HG03025 (cell line): ENCODE data around the gene TMPRSS13.
"Not testable (repeated sequence)": the region's sequence is repeated elsewhere in the genome, so short reads cannot be mapped to it uniquely, and the experiment has no call there.

Source experiments
- ATAC-seq: cut with Tn5 transposase; IDR thresholded peaks from one replicate; pipeline ENCODE4 v1.9.1; 2021; ENCODE audit warnings: mild to moderate bottlenecking, moderate library complexity; ENCODE audit not compliant: unreplicated experiment, low FRiP score

The TMPRSS13 gene

DNA sequence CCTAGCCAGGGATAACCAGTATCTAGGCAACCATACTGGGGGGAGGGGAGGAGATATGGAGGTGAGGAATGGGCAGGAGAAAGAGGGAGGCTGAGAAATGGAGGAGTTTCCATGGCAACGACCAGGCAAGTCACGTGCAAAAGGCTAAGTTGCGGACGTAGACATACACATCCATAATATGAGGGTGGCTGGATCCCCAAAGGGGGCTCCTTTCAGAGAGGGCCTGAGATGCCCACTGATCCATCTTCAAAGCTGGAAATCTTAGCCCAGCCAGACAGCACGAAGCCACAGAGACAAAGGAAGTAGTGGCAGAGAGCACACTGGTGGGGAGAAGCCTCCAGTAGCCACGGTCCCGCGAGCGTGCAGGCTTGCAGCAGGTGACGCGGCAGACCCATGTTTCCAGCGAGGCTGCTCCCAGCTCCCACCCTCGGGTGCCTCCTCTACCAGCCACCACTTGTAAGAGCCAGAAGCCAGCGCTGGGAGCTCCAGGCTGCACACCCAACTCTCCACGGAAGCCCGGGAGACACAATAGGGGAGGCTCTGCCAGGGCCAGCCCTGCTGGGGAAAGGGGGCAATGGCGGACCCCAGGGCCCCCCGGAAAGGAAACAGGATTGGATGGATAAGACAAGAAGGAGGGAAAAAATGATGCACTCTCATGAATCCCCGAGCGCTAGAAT lies 53.7 kb downstream of the TMPRSS13 start:
- no peak for ATAC-seq

DNA sequence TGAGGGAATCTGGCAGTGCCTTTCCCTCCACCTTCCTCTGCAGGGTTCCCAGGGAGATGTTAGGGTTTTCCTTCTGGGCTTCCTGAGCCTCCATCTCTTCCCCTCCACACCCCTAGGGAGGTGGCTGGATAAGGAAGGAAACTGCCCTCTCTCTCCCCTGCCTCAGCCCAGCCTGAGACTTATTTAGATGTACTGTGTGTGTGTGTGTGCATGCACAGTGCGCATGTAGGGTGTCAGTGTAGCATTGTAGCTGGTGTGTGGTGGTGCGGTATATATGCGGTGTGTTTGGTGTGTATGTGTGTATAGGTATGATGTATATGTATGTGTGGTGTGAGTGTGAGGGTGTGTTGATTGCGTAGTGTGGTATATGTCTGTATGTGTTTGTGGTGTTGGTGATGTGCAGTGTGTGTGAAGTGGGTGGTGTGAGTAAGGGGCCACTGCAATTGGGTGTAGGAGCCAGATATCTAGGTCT lies 54.3 kb downstream of the TMPRSS13 start:
- ATAC-seq = no peak

DNA sequence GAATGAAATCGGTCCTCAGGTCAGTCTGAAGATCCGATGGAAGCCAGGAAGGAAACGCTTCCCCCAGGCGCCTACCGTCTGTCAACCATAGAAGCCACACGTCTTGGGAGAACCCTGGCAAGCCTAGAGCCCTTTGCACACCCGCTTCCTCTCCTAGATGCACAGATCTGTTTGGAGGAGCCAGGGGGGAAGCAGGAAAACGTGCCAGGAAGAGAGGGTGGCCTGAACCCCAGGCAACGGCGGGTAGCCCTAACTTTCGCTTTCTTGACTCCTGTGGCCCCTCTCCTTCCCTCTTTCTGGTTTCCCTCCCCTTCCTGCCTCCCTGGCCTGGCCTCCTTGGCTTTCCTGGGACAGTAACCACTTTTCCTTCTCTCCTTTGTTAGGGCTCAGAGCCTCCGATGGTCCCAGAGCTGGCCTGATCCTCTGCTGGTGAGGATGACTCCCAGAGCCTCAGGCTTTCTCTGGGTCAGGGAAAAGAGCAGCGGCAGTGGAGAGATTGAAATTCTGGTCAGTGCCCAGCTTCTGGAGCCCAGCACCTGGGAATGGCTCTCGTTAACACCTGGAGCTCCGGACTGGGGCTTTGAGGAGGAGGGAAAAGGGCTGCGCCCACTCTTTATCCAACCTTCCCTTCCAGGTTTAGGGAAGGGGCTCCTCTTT lies 54.8 kb downstream of the TMPRSS13 start:
- no peak for ATAC-seq

DNA sequence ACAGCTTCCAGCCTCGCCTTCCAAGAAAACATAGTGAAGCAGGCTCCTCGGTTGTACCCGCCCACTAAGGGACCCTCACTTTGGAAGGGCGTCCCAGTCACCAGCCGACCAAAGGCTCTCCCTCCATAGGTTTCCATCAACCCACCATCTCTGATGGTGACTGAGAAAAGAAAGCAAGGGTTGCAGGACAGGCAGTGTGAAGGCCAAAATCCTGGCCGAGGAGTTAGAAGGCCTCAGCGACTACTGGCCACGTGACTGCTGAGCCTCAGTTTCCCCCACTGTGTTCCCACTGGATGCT lies 55.4 kb downstream of the TMPRSS13 start:
- ATAC-seq = no peak

DNA sequence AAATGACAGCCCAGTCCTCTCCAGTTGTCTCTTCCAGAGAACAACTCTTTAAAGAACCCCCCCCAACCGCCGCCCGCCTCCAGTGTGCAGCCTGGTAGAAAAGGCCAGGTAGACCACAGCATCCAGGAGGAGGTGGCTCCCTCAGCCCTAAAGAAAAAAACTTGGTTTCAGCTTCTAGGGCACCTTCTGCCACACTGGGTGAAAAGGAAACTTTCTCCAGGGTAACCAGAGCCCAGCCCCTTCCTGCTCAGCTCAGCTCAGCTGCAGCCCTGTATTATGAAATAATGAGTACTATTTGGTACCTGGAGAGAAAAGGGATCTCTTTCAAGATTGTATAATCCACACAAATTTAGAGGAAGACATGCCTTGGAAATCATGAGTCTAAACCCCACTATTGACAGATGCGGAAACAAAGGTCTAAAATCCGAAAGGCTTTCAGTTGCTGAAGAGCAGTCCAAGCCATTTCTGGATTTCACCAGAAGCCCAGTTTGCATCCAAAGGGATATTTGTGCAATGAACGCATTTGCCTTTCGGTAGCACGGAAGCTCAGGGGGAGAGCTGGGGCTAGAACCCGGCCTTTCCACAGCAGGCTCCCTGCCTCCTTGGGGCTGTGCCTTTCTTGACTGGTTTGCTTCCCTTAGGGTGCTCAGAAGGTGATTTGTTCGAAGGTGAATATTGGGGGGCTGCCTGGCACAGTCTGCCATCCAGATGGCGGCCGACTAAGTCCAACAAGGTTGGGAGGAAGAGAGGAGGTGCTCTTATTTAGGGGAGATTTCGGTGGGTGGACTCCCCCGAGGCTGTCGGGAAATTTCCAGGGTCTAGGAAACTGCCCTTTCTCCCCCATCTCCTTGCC lies 56.0 kb downstream of the TMPRSS13 start:
- ATAC-seq = no peak

DNA sequence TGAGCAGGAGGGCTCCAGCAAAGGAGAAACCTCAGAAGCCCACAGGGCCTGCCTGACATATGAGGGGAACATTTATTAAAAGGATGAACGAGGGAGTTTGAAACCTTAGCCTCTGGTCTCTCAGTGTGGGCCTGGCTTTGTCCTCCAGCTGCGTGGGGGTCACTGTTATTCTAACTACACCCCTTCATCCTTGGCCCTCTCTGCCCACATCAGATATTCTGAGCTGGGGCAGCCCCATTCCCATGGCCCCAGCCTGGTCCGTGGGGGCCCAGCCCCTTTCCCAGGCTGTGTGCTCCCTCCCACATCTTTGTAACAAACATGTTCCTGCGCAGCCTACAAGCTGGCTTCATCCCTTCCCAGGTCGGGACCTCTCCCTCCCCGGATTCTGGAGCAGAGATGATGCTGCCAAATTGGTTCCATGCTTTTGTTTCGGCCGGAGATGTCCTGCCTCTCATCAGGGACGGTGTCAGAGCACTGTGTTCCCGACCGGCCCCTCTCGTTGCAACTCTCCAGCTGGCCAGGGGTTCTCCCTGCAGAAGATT lies 56.7 kb downstream of the TMPRSS13 start:
- ATAC-seq = no peak

DNA sequence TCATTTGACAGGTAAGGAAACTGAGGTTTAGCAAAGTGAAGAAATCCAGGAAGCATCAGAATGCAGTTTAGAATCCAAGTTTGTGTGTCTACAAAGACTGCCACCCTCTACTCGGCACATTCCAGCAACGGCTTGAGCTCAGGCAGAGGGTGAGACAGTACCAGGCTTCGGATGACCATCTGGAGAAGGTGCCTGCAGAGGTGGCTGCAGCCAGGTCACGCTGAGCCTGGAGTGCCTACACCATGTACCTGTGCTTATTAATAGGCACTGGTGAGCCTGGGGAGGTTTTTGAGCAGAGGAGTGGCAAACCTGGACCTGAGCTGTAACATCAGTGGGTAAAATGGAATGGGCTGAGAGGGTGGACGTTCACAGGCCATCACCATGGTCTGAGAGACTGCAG lies 57.4 kb downstream of the TMPRSS13 start:
- ATAC-seq = no peak

DNA sequence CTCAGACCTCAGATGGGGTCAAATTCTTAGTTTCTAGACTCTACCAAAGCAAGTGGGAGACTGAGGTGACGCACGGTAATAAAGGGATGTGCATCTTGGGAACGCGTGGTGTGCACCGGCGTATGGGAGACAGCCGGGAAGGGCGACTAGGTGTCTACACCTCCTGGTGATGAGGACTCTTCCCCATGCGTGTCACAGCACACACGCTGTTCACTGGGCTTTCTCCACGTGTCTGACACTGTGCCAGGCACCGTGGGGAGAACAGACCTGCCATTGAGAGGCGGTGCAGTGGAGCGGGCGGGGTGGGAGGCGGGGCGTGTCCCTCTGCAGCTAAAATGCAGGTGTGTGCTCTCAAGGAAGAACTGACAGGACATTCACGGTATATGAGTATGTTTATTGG lies 58.0 kb downstream of the TMPRSS13 start:
- no peak for ATAC-seq

DNA sequence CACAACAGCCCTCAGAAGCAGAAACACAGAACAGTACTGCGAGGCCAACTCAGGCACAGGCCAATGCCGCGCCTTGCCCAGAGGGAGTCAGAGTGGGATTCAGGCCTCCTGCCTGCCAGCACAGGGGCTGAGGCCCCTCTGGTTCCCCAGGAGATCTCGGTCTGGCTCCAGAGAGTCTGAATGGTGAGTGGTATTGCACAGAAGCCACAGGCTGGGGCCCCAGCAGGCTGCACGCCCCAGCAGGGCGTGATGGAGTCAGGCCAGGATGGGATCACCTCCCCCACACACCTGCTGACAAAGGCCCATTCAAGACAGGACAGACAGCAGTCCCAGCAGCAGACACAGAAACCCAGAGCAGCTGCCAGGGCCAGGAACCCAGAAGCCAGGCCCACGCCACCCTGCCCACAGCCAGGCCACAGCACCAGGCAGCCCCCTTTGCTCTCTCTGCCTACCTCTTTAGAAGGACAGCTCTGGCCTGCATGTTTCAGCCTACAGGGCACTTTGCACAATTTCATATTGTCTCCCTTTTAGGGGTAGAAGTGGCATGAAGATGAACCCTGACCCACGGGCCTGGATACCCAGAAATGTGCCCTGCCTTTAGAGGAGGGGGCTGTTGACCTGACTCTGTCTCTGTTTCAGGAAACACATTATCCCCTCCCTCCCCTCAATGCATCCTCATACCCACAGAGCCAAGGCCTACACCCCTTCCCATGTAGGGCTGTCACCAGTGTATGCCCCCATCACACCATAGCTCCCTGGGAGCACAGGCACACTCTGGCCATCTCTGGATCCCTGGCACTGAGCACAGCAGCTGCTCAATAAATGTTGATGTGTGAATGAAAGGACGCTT lies 58.9 kb downstream of the TMPRSS13 start:
- ATAC-seq = no peak

DNA sequence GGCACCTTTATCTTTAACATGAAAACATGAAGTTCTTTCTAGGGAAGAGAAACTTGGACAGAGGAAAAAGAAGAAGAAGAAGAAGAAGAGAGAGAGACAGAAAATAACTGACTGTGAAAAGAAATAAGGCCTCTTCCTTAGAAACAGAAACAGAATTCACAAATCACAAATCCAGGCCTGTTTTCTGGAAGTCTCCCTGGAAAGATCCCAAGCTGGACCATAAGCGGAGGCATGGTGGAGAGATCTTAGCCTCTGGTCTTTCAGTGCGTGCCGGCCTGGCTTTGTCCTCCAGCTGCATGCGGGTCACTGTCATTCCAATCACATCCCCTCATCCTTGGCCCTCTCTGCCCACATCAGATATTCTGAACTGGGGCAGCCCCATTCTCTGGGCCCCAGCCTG lies 59.6 kb downstream of the TMPRSS13 start:
- no peak for ATAC-seq

DNA sequence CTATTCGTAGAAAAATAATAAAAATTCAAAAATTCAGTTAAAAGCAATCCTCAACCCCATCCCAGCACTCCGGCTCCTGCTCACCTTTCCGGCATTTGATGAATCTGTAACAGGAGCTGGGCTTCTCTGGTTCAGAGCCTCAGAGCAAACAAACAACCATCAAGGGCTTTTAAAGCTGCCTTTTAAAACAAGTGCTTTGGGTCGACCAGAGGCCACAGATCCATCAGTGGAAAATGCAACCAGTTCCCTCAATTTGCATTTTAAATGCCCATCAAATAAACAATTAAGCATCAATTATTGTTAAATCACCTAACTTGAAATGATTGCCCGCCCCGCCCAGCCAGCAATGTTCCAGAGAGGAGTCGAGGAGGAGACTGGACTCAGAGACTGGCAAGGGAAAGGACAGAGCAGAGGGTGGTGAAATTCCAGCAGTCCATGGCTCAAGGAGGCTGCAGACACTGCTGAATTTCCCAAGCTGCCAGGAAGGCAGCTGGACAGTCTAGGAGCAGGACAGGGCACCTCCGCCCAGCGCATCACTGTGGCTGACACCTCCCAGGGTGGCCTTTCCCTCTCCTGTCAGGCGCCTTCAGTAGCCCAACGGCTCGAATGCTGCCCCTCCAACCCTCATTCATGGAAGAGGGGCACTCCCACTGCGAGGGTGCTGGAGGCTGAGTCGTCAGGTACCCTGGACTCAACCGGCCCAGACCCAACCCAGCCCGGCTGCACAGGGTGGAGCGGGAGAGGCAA lies 60.2 kb downstream of the TMPRSS13 start:
- no peak for ATAC-seq

DNA sequence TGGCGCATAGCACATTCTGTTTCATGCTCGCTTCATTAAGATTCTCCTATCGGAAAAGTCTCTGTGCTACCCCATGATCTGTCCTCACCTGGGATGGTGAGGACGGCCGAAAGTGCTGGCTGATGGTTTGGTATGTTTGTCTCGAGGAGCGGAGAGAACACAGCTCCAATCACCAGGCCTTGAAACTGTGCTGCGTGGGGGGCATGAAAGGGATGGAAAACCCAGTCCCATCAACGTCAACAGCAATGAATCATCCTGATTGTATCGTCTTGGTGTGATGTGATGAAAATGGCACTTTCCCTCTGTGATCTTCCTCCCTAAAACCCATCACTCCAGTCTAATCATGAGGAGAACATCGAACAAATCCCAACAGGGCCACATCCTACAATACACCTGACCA lies 61.1 kb downstream of the TMPRSS13 start:
- no peak for ATAC-seq

DNA sequence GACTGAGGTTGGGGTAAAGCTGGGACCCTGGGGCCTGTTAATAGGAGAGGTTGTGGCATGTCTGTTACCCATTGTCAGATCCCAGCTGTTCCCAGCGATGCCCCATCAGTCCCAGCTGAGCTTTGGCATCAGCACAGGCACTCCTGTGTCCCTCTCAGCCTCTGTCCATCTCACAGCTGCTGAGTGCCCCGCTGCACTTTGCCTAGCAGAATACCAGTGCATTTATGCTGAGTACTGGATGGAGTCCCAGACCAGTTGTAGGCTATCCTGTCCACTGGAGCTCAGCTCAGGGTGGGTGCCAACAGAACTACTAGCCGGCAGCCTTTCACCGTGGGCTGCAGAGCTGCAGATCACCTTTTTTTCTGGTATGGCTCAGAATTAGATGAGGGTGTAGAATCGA lies 62.7 kb downstream of the TMPRSS13 start:
- ATAC-seq = no peak

DNA sequence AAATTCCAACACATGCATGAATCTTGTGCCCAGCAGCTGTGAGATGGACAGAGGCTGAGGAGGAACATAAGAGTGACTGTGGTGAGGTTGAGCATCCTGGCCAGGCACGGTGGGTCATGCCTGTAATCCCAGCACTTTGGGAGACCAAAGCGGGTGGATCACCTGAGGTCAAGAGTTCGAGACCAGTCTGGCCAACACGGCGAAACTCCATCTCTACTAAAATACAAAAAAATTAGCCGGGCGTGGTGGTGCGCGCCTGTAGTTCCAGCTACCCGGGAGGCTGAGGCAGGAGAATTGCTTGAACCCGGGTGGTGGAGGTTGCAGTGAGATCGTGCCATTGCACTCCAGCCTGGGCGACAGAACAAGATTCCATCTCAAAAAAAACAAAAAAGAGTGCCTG lies 63.7 kb downstream of the TMPRSS13 start:
- ATAC-seq = not testable (repeated sequence)

DNA sequence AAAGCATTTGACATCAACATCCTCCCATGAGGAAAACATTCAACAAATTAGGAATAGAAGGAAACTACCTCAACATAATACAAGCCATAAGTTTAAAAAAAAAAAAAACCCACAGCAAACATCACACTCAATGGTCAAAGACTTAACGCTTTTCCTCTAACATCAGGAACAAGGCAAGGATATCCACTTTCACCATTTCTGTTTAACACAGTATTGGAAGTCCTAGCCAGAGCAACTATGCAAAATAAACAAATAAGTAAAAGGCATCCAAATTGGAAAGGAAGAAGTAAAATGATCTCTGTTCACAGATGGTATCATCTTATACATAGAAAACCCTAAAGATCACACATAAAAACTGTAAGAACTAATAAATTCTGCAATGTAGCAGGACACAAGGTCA lies 65.8 kb downstream of the TMPRSS13 start:
- ATAC-seq = no peak

DNA sequence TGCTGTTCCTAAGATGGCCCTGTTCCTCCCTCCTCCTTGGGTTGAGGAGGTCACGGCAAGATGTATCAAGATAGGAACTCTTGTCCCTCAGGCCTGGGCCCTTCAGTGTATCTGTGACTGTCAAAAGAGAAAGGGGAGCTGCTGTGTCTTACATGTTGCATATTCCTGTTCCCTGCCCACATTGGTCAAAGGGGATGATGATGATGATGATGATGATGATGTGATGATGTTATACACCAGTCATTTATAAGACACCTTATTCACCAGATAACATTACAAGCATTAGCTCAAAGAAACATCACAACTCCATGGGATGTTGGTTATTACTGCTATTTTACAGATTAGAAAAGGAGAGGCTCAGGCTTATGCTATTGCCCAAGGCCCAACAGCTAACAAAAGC lies 66.4 kb downstream of the TMPRSS13 start:
- ATAC-seq = no peak

DNA sequence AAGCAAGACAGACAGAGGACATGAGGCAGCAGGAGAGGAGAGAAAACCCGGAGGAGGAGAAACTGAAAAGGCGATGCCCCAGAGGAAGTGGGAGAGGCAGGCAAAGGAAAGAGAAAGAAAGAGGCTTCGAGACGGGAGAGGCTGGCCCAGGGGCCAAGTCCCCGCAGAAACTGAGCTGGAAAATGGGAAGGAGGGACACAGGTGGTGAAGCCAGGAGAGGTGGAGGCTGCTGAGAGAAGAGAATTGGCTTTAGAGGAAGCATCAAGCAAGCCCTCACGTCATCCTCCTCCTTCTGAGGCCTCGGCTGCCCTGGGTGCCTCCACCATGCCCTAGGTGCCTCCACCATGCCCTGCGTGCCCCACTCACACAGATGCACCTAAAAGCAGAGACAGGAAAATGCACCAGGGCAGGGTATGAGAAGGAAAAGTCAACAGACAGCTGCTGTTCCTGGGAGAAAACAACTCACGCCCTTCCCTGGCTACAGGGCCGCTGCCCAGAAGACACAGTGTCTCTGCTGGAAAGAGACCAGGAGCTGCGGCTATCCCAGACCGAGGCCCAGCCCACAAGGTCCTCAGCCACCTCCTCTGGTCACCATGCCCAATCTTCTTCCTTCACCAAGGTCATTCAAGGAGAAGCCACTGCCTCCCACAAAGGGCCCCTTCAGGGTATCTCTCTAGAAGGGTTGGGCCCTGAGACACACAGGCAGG lies 67.0 kb downstream of the TMPRSS13 start:
- ATAC-seq = no peak

DNA sequence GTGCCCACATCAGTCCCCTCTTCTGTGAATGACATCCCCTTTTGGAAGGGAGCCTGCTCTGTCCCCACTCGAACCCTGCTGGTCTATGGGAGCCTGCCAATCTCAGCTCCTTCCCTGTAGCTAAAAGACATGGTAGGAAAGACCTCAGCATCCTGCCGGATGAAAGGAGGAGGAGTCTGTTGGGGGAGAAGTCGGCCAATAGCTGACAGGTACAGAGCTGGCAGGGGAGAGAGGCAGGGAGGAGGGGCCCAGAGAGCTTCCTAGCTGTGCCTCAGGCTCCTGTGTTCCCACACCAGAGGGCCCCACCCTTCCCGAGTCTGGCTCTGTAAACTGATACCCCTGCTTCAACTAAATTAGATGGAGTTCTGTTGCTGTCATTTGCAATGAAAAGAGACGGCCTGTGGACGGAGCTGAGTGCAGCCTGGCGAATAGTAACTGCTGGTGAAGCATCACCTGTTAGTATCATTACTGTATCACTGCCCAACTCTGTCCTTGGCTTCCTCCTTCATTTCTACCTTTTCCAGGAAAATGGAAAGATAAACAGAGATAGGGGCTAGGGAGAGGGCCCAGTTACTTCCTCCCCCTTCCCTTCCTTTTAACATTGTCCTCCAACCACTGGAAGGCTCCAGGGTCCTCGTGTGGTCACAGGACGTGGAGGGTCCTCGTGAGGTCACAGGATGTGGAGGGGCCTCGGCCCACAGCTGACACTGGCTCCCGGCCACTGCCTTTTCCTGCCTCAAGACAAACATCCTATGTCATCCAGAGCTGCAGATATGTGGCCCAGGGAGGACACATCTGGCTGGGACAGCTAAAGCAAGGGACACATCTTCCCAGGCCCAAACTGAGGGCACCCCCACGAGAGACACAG lies 67.8 kb downstream of the TMPRSS13 start:
- ATAC-seq = no peak
